Liver (tissue), 9 donors: ENCODE results near the gene ABLIM2. TPM values are rescaled to one million over a fixed set of nuclear protein-coding genes. Genes with fewer than 3 reads are reported as not detected.

Experiments
- DNase-seq: peaks from one replicate; pipeline ENCODE4 v3.0.0-alpha.2; 2017; ENCODE audit warnings: low spot score
- H3K27ac ChIP-seq, 2 donors: one replicate each; pipeline ENCODE4 v1.7.0; 2013; ENCODE audit warnings: inconsistent platforms in 2 of 2, low read length in 2 of 2, control low read depth in 1 of 2, low read depth in 1 of 2, mild to moderate bottlenecking in 1 of 2
- H3K27me3 ChIP-seq, 4 donors: one replicate each; pipeline versions ENCODE4 v1.6.1 to v1.7.0; 2013; ENCODE audit warnings: low read length in 3 of 4, inconsistent platforms in 1 of 4, mild to moderate bottlenecking in 1 of 4, moderate library complexity in 1 of 4; ENCODE audit not compliant: control insufficient read depth in 4 of 4, insufficient read depth in 4 of 4
- H3K36me3 ChIP-seq, 4 donors: one replicate each; pipeline versions ENCODE4 v1.6.1 to v1.7.0; 2013; ENCODE audit warnings: low read length in 3 of 4, mild to moderate bottlenecking in 3 of 4, low read depth in 1 of 4, moderate library complexity in 1 of 4; ENCODE audit not compliant: control insufficient read depth in 4 of 4, insufficient read depth in 3 of 4
- H3K4me1 ChIP-seq, 4 donors: one replicate each; pipeline versions ENCODE4 v1.6.1 to v1.7.0; 2013; ENCODE audit warnings: low read length in 3 of 4, mild to moderate bottlenecking in 3 of 4, moderate library complexity in 1 of 4; ENCODE audit not compliant: control insufficient read depth in 4 of 4, insufficient read depth in 4 of 4
- H3K4me3 ChIP-seq, 3 donors: one replicate each; pipeline versions ENCODE4 v1.6.1 to v1.7.0; 2013; ENCODE audit warnings: low read length in 3 of 3, control low read depth in 1 of 3, low read depth in 1 of 3, mild to moderate bottlenecking in 1 of 3
- H3K9ac ChIP-seq, 2 donors: one replicate each; pipeline ENCODE4 v1.7.0; 2013; ENCODE audit warnings: low read length in 2 of 2, mild to moderate bottlenecking in 2 of 2, moderate library complexity in 2 of 2, control low read depth in 1 of 2, low read depth in 1 of 2
- H3K9me3 ChIP-seq, 4 donors: one replicate each; pipeline versions ENCODE4 v1.6.1 to v1.7.0; 2013; ENCODE audit warnings: low read length in 3 of 4; ENCODE audit not compliant: control insufficient read depth in 4 of 4
- EGR1 ChIP-seq, 2 donors: IDR thresholded peaks; 2 replicates each; pipeline ENCODE4 v1.6.1; 2016 to 2018; ENCODE audit warnings: antibody characterized with exemption in 2 of 2, low read depth in 2 of 2
- FOXA1 ChIP-seq: IDR thresholded peaks from 2 replicates; pipeline ENCODE4 v1.6.1; 2016; ENCODE audit warnings: antibody characterized with exemption
- FOXA2 ChIP-seq: IDR thresholded peaks from 2 replicates; pipeline ENCODE4 v1.6.1; 2016; ENCODE audit warnings: antibody characterized with exemption
- GABPA ChIP-seq, 2 donors: IDR thresholded peaks in 1 of 2; conservative IDR thresholded peaks in 1 of 2; 2 replicates each; pipeline ENCODE4 v1.6.1; 2016; ENCODE audit warnings: antibody characterized with exemption in 2 of 2, mild to moderate bottlenecking in 1 of 2, moderate library complexity in 1 of 2
- HNF4A ChIP-seq, 2 donors: conservative IDR thresholded peaks; 2 replicates each; pipeline ENCODE4 v1.6.1; 2016; ENCODE audit warnings: antibody characterized with exemption in 2 of 2, mild to moderate bottlenecking in 2 of 2
- HNF4G ChIP-seq: IDR thresholded peaks from 2 replicates; pipeline ENCODE4 v1.6.1; 2016; ENCODE audit warnings: antibody characterized with exemption
- JUND ChIP-seq, 2 donors: IDR thresholded peaks; 2 replicates each; pipeline ENCODE4 v1.6.1; 2016; ENCODE audit warnings: antibody characterized with exemption in 2 of 2
- NR2F2 ChIP-seq: IDR thresholded peaks from 2 replicates; pipeline ENCODE4 v1.6.1; 2016; ENCODE audit warnings: antibody characterized with exemption
- RXRA ChIP-seq, 2 donors: IDR thresholded peaks; 2 replicates each; pipeline ENCODE4 v1.6.1; 2017 to 2018; ENCODE audit warnings: antibody characterized with exemption in 2 of 2, mild to moderate bottlenecking in 1 of 2
- TAF1 ChIP-seq: conservative IDR thresholded peaks from 2 replicates; pipeline ENCODE4 v1.6.1; 2016; ENCODE audit warnings: antibody characterized with exemption, mild to moderate bottlenecking
- YY1 ChIP-seq: IDR thresholded peaks from 2 replicates; pipeline ENCODE4 v1.6.1; 2016; ENCODE audit warnings: antibody characterized with exemption, mild to moderate bottlenecking
- WGBS: extraction: QIAGEN DNeasy Blood & Tissue Kit; methylation state at CpG from one replicate; pipeline ENCODE4 v1.1.7; 2013; 5-methylcytosine and 5-hydroxymethylcytosine counted together
- polyA plus RNA-seq, 2 donors: library from polyadenylated mRNA; stranded (reverse) in 1 of 2; unstranded in 1 of 2; fragments of 200-250 nt in 1 of 2; fragments of >200 nt in 1 of 2; fragmentation: Nextera tagmentation in 1 of 2; extraction: Ambion mirVana in 1 of 2; gene quantifications; one replicate each; pipeline versions ENCODE4 v1.2.1 to v1.2.3, GENCODE V29; 2013 to 2015
- total RNA-seq, 2 donors: library from RNA; depleted of rRNA; stranded (reverse); fragments of >200 nt; gene quantifications; one replicate each; pipeline ENCODE4 v1.2.3, GENCODE V29; 2014
- TF ChIP-seq, protein P1 (sequence below): IDR thresholded peaks from 2 replicates; pipeline ENCODE4 v1.6.1; 2016; ENCODE audit warnings: antibody characterized with exemption
- TF ChIP-seq, protein P2 (sequence below): fragments of 150-350 bp; IDR thresholded peaks from 2 replicates; pipeline ENCODE4 v1.5.1; 2017; ENCODE audit warnings: improper control_type of control experiment, low read depth, low read length; ENCODE audit not compliant: missing input control
- TF ChIP-seq, protein P3 (sequence below): IDR thresholded peaks from 2 replicates; pipeline ENCODE4 v1.6.1; 2016; ENCODE audit warnings: antibody characterized with exemption, mild to moderate bottlenecking
- TF ChIP-seq, protein P4 (sequence below): IDR thresholded peaks from 2 replicates; pipeline ENCODE4 v1.6.1; 2016; ENCODE audit warnings: antibody characterized with exemption
- TF ChIP-seq, protein P5 (sequence below): IDR thresholded peaks from 2 replicates; pipeline ENCODE4 v1.6.1; 2016; ENCODE audit warnings: antibody characterized with exemption
- donor health status: healthy.
- donor health status: healthy.
- donor health status: healthy.
- donor health status: healthy.
- donor health status: healthy.

Gene ABLIM2
- total and polyA plus RNA-seq, 4 donors: 0.75 to 2.5 (median 0.93) TPM

DNA sequence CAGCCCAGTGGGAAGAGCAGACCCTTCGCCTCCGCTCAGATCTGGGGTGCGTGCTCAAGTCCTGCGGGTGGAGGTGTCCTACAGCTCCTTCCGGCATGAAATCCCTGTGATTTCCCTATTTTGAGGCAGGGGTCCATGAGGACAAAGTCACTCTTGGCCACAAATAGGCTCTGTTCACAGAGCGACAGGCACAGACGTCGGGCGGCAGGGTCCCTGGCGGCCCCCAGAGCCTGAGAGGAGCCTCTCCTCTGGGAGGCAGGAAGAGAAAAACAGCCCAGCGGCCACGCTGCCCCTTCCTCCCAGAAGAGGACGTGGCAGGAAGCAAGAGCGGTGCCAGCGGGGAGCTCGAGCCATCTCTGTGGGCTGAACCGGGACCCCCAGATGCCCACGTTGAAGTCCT is 38.7 kb downstream of the ABLIM2 start:
- DNase-seq: no peak
- no peaks in the 10 kb centered on the region for H3K27me3 ChIP-seq
- H3K9me3 ChIP-seq: no peaks in the 10 kb centered on the region
- TF ChIP-seq, protein P1, sequence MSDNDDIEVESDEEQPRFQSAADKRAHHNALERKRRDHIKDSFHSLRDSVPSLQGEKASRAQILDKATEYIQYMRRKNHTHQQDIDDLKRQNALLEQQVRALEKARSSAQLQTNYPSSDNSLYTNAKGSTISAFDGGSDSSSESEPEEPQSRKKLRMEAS: no peak
- TF ChIP-seq, protein P2, sequence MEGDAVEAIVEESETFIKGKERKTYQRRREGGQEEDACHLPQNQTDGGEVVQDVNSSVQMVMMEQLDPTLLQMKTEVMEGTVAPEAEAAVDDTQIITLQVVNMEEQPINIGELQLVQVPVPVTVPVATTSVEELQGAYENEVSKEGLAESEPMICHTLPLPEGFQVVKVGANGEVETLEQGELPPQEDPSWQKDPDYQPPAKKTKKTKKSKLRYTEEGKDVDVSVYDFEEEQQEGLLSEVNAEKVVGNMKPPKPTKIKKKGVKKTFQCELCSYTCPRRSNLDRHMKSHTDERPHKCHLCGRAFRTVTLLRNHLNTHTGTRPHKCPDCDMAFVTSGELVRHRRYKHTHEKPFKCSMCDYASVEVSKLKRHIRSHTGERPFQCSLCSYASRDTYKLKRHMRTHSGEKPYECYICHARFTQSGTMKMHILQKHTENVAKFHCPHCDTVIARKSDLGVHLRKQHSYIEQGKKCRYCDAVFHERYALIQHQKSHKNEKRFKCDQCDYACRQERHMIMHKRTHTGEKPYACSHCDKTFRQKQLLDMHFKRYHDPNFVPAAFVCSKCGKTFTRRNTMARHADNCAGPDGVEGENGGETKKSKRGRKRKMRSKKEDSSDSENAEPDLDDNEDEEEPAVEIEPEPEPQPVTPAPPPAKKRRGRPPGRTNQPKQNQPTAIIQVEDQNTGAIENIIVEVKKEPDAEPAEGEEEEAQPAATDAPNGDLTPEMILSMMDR: no peak
- TF ChIP-seq HNF4A (conservative IDR thresholded peaks at IDR 0.05) (no peak), FOXA2 (no peak), NR2F2 (no peak), FOXA1 (no peak)
- TF ChIP-seq, protein P3, sequence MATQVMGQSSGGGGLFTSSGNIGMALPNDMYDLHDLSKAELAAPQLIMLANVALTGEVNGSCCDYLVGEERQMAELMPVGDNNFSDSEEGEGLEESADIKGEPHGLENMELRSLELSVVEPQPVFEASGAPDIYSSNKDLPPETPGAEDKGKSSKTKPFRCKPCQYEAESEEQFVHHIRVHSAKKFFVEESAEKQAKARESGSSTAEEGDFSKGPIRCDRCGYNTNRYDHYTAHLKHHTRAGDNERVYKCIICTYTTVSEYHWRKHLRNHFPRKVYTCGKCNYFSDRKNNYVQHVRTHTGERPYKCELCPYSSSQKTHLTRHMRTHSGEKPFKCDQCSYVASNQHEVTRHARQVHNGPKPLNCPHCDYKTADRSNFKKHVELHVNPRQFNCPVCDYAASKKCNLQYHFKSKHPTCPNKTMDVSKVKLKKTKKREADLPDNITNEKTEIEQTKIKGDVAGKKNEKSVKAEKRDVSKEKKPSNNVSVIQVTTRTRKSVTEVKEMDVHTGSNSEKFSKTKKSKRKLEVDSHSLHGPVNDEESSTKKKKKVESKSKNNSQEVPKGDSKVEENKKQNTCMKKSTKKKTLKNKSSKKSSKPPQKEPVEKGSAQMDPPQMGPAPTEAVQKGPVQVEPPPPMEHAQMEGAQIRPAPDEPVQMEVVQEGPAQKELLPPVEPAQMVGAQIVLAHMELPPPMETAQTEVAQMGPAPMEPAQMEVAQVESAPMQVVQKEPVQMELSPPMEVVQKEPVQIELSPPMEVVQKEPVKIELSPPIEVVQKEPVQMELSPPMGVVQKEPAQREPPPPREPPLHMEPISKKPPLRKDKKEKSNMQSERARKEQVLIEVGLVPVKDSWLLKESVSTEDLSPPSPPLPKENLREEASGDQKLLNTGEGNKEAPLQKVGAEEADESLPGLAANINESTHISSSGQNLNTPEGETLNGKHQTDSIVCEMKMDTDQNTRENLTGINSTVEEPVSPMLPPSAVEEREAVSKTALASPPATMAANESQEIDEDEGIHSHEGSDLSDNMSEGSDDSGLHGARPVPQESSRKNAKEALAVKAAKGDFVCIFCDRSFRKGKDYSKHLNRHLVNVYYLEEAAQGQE: no peak
- no peak overlapping the region for H3K9ac ChIP-seq
- no peak overlapping the region for H3K4me3 ChIP-seq
- H3K36me3 ChIP-seq: no peaks in the 10 kb centered on the region
- 92% methylated on average over 18 of the region's 18 CpGs for WGBS
- H3K27ac ChIP-seq: no peak overlapping the region
- H3K4me1 ChIP-seq: no peaks in the 10 kb centered on the region

DNA sequence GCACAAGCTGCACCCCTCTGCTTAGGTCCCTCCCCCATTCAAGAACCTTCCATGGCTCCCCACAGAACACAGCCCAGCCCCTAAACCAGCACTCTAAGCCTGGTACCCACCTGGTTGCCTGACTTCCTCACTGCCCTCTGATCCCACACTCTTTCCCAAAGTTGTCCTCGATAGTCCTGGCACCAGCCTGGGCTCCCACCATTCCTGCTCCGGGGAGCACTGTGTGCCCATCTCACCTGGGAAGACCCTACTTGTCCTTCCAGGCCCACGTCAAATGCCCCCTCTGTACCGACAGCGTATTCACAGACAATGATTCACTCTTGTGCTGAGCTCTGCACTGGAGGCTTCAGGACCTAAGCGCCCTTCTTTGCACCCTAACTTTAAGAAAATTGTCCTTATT is 40.1 kb downstream of the ABLIM2 start:
- Histone ChIP-seq H3K27ac (no peak overlapping the region), H3K4me1 (peaks cover 4 to 6% (median 6%) of the 10 kb centered on the region in 4 donors), H3K36me3 (no peaks in the 10 kb centered on the region), H3K4me3 (no peak overlapping the region), H3K9me3 (no peaks in the 10 kb centered on the region), H3K9ac (no peak overlapping the region), H3K27me3 (no peaks in the 10 kb centered on the region)
- 95% methylated on average over 6 of the region's 6 CpGs for WGBS
- TF ChIP-seq, protein P4, sequence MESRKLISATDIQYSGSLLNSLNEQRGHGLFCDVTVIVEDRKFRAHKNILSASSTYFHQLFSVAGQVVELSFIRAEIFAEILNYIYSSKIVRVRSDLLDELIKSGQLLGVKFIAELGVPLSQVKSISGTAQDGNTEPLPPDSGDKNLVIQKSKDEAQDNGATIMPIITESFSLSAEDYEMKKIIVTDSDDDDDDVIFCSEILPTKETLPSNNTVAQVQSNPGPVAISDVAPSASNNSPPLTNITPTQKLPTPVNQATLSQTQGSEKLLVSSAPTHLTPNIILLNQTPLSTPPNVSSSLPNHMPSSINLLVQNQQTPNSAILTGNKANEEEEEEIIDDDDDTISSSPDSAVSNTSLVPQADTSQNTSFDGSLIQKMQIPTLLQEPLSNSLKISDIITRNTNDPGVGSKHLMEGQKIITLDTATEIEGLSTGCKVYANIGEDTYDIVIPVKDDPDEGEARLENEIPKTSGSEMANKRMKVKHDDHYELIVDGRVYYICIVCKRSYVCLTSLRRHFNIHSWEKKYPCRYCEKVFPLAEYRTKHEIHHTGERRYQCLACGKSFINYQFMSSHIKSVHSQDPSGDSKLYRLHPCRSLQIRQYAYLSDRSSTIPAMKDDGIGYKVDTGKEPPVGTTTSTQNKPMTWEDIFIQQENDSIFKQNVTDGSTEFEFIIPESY: no peak
- no peak for TF ChIP-seq FOXA1
- TF ChIP-seq, protein P1: no peak
- DNase-seq: no peak

DNA sequence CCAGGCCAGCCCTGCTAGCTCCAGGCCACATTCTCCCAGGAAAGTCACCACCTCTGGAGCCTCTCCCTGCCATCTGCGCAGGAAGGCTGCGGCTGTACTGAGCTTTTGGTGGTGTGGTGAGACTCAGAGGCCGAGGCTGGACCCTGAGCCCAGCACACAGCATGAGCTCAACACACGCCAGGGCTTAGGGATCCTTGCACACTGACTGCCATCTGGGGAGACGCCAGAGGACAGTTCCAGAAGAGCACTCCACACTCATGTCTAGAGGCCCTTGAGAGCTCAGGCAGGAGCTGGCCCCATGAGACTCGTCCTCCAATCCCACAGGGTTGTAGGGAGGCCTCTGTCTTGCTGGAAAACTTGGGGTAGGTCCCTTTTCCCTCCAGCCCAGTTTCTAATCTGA is 40.6 kb downstream of the ABLIM2 start:
- no peak for DNase-seq
- Histone ChIP-seq H3K36me3 (no peaks in the 10 kb centered on the region), H3K9ac (no peak overlapping the region), H3K27me3 (no peaks in the 10 kb centered on the region), H3K4me3 (no peak overlapping the region), H3K27ac (peak overlapping the region in 1 of 2 donors; percentile 19), H3K4me1 (peaks cover 5 to 11% (median 8%) of the 10 kb centered on the region in 4 donors), H3K9me3 (no peaks in the 10 kb centered on the region)
- TF ChIP-seq JUND (IDR thresholded peaks at IDR 0.05) (no peak), HNF4G (no peak), EGR1 (IDR thresholded peaks at IDR 0.05; ENCODE audit: low read depth in 2 of 2) (no peak), FOXA1 (no peak), GABPA (IDR thresholded peaks at IDR 0.05 in 1 of 2, conservative IDR thresholded peaks at IDR 0.05 in 1 of 2) (no peak), TAF1 (no peak), NR2F2 (no peak), HNF4A (conservative IDR thresholded peaks at IDR 0.05) (no peak), RXRA (IDR thresholded peaks at IDR 0.05) (no peak), YY1 (no peak)
- TF ChIP-seq, protein P2: no peak
- TF ChIP-seq, protein P5, sequence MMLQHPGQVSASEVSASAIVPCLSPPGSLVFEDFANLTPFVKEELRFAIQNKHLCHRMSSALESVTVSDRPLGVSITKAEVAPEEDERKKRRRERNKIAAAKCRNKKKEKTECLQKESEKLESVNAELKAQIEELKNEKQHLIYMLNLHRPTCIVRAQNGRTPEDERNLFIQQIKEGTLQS: no peak
- WGBS: 87% methylated on average over 6 of the region's 6 CpGs
